Ascending aorta (tissue), 2 donors: Measurements from ENCODE around the gene CDRT4. TPM values are rescaled to one million over a fixed set of nuclear protein-coding genes. Genes with fewer than 3 reads are reported as not detected.

Experiments
- DNase-seq, 2 donors: peaks; one replicate each; pipeline ENCODE4 v3.0.0-alpha.2; 2019; ENCODE audit warnings: low spot score in 2 of 2
- H3K27ac ChIP-seq, 2 donors: fragments of 200-600 bp; sonication (generic); one replicate each; pipeline ENCODE4 v1.5.1; 2016 to 2017; ENCODE audit warnings: mild to moderate bottlenecking in 1 of 2
- H3K27me3 ChIP-seq: fragments of 200-600 bp; sonication (generic); one replicate; pipeline ENCODE4 v1.5.1; 2017
- H3K36me3 ChIP-seq, 2 donors: fragments of 200-600 bp; sonication (generic); one replicate each; pipeline ENCODE4 v1.5.1; 2016
- H3K4me1 ChIP-seq, 2 donors: fragments of 200-600 bp; sonication (generic); one replicate each; pipeline ENCODE4 v1.5.1; 2016 to 2017; ENCODE audit warnings: mild to moderate bottlenecking in 1 of 2
- H3K4me3 ChIP-seq, 2 donors: fragments of 200-600 bp; sonication (generic); one replicate each; pipeline ENCODE4 v1.5.1; 2016 to 2017; ENCODE audit warnings: mild to moderate bottlenecking in 1 of 2
- H3K9me3 ChIP-seq, 2 donors: fragments of 200-600 bp; sonication (generic); one replicate each; pipeline ENCODE4 v1.5.1; 2016
- intact Hi-C: fragments of 100-400 bp; cut with DNase I; formaldehyde crosslinking; loops from one replicate; pipeline ENCODE4 v1.15.1; 2023
- total RNA-seq: library from RNA; depleted of rRNA; stranded (reverse); fragments of >200 nt; gene quantifications from one replicate; pipeline ENCODE4 v1.1.0, GENCODE V29; 2016
- TF ChIP-seq, protein P1 (sequence below), 3 experiments: fragments of 200-600 bp in 2 of 3; fragments of 450-650 bp in 1 of 3; sonication (generic) in 2 of 3; IDR thresholded peaks; one replicate each; pipeline ENCODE4 v1.5.1; 2016 to 2019; ENCODE audit warnings: antibody characterized with exemption in 3 of 3, mild to moderate bottlenecking in 1 of 3, moderate library complexity in 1 of 3

CDRT4 gene
- total RNA-seq, 1 donor from 2014 or later, result 3.7 TPM

DNA sequence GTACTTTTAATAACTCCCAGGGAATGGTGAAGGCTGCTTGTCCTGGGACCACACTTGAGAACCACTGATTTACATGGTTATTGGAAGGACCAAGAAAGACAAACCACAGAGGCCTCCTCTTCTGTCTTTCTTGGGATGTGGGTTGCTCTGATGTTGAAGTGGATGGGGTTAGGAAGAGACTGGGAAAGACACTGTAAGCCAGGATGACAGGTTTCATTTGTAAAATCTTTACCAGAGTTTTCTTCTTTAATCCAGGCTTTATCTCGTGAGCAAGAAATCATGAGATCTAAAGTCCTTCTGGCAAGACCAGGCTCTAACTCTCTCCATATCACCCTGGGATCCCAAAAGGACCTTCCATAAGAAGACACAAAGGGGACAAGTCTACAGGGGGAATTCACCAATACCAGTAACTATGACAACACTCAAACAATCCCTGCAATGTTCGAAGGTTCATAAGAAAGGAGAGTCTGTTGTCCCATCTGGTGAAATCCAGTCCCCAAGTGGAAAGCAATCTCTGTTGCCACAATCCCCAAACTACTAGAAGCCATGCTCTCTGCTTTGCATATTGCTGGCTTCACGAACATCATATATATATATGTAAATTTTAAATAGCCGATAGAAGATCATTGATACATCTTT, 44.8 kb upstream of the CDRT4 start:
- intact Hi-C loops, result no loop called here
- peaks cover 13 to 51% of the 10 kb centered on the region in 2 donors for H3K4me1 ChIP-seq
- no peaks in the 10 kb centered on the region for H3K27me3 ChIP-seq
- no peaks in the 10 kb centered on the region for H3K9me3 ChIP-seq
- no peak for DNase-seq
- no peak overlapping the region for H3K4me3 ChIP-seq
- TF ChIP-seq, protein P1, sequence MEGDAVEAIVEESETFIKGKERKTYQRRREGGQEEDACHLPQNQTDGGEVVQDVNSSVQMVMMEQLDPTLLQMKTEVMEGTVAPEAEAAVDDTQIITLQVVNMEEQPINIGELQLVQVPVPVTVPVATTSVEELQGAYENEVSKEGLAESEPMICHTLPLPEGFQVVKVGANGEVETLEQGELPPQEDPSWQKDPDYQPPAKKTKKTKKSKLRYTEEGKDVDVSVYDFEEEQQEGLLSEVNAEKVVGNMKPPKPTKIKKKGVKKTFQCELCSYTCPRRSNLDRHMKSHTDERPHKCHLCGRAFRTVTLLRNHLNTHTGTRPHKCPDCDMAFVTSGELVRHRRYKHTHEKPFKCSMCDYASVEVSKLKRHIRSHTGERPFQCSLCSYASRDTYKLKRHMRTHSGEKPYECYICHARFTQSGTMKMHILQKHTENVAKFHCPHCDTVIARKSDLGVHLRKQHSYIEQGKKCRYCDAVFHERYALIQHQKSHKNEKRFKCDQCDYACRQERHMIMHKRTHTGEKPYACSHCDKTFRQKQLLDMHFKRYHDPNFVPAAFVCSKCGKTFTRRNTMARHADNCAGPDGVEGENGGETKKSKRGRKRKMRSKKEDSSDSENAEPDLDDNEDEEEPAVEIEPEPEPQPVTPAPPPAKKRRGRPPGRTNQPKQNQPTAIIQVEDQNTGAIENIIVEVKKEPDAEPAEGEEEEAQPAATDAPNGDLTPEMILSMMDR (IDR thresholded peaks at IDR 0.05), result no peak
- H3K36me3 ChIP-seq, result peaks cover 0 to 3% of the 10 kb centered on the region in 2 donors
- peak overlapping the region; percentile 90 to 94 for H3K27ac ChIP-seq

- Histone ChIP-seq H3K4me3 (no peak overlapping the region), H3K27me3 (no peaks in the 10 kb centered on the region), H3K36me3 (peaks cover 0 to 2% of the 10 kb centered on the region in 2 donors), H3K27ac (peak overlapping the region; percentile 90 to 94), H3K9me3 (no peaks in the 10 kb centered on the region), H3K4me1 (peaks cover 13 to 51% of the 10 kb centered on the region in 2 donors)
- intact Hi-C loops, result no loop called here
- DNase-seq, result no peak
- TF ChIP-seq, protein P1 (IDR thresholded peaks at IDR 0.05), result no peak
Observed at GRCh38 chr17:15511142-15511541, 43.7 kb upstream of the CDRT4 start.

DNA sequence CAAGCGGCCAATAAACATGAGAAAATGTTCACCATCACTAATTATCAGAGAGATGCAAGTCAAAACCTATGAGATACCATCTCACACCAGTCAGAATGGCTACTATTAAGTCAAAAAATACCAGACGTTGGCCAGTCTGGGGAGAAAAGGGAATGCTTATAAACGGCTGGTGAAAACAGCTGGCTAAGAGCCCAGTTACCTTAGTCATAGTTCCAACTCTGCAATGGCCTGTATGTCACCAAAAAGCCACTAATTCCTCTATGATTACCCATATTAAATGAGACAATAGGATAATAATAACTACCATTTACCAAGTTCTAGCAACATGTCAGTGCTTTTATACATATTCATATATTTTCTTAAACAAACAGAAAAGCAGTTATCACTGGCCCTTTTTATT, 42.9 kb upstream of the CDRT4 start:
- Histone ChIP-seq H3K27me3 (no peaks in the 10 kb centered on the region), H3K4me1 (peaks cover 13 to 51% of the 10 kb centered on the region in 2 donors), H3K9me3 (no peaks in the 10 kb centered on the region), H3K36me3 (no peaks in the 10 kb centered on the region), H3K27ac (peak overlapping the region; percentile 90 to 94), H3K4me3 (no peak overlapping the region)
- TF ChIP-seq, protein P1 (IDR thresholded peaks at IDR 0.05), result no peak
- DNase-seq, result peak in 1 of 2 donors; percentile 85
- intact Hi-C loops, result no loop called here

DNA sequence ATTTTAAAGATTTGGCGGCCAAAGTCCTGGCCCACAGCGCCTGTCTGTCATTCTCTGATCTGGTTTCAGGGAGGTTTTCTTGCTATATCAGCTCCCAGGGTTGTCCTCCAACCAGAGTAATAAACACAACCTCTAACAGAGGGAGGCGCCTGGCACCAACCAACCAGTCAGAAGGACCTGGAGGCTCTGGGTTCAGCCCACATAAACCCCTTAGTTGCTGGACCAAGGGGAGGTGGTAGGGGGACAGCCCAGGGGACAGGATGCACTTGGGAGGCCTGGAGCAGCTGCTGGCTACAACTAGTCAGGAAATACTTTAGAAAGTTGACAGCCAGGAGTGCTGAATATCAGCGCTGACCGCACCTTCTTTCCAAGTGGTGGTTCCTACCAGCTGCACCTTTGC, 41.7 kb upstream of the CDRT4 start:
- H3K4me3 ChIP-seq, result no peak overlapping the region
- no peaks in the 10 kb centered on the region for H3K27me3 ChIP-seq
- TF ChIP-seq, protein P1 (IDR thresholded peaks at IDR 0.05), result no peak
- H3K27ac ChIP-seq, result peak overlapping the region; percentile 90 to 94
- no peaks in the 10 kb centered on the region for H3K9me3 ChIP-seq
- H3K36me3 ChIP-seq, result no peaks in the 10 kb centered on the region
- H3K4me1 ChIP-seq, result peaks cover 13 to 49% of the 10 kb centered on the region in 2 donors
- DNase-seq, result peak in 1 of 2 donors; percentile 54
- intact Hi-C loops, result no loop called here

DNA sequence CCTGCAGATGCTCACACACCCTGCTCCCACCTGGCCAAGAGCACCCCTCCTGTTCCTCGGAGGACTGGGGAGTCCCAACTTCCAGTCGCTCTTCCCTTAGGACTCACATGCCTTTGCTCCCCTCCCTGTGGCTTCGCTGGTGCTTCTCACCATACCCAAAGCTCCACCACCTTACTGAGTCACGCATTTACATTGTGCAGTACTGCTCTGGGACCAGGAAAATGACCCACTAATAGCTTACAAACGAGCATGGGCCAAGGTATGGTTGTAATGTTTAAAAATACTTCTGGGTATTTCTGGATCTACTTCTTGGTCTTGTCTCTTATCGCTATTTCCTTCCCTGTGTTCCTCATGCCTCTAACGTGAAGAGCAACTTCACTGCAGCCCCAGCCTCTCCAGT, 41.0 kb upstream of the CDRT4 start:
- H3K27ac ChIP-seq, result peak overlapping the region; percentile 90 to 94
- no peaks in the 10 kb centered on the region for H3K9me3 ChIP-seq
- no peak overlapping the region for H3K4me3 ChIP-seq
- intact Hi-C loops, result no loop called here
- H3K27me3 ChIP-seq, result no peaks in the 10 kb centered on the region
- peaks cover 13 to 43% of the 10 kb centered on the region in 2 donors for H3K4me1 ChIP-seq
- peak in 1 of 2 donors; percentile 66 for DNase-seq
- TF ChIP-seq, protein P1 (IDR thresholded peaks at IDR 0.05), result no peak
- no peaks in the 10 kb centered on the region for H3K36me3 ChIP-seq
